Left lung (tissue), 10 donors: Measurements from ENCODE around the gene B4GALT6. TPM values are rescaled to one million over a fixed set of nuclear protein-coding genes. Genes with fewer than 3 reads are reported as not detected.

Source experiments
- ATAC-seq: fragments of 200-7000 bp; cut with Tn5 transposase; one replicate; pipeline ENCODE4 v1.9.1; 2020; ENCODE audit warnings: moderate library complexity
- DNase-seq, 4 donors: peaks; one replicate each; pipeline ENCODE4 v3.0.0-alpha.2; 2013 to 2020
- H3K27ac ChIP-seq, 2 donors: fragments of 200-600 bp; sonication (generic) in 1 of 2; one replicate each; pipeline versions ENCODE4 v1.5.0 to v1.8.0; 2020 to 2021
- H3K27me3 ChIP-seq, 2 donors: fragments of 200-600 bp; sonication (generic) in 1 of 2; one replicate each; pipeline versions ENCODE4 v1.5.0 to v1.8.0; 2020 to 2021
- H3K36me3 ChIP-seq, 2 donors: fragments of 200-600 bp; sonication (generic) in 1 of 2; one replicate each; pipeline versions ENCODE4 v1.5.0 to v1.8.0; 2020 to 2021
- H3K4me1 ChIP-seq, 2 donors: fragments of 200-600 bp; one replicate each; pipeline ENCODE4 v1.8.0; 2021
- H3K4me3 ChIP-seq, 2 donors: fragments of 200-600 bp; sonication (generic) in 1 of 2; one replicate each; pipeline versions ENCODE4 v1.5.0 to v1.8.0; 2020 to 2021; ENCODE audit warnings: mild to moderate bottlenecking in 1 of 2
- H3K9me3 ChIP-seq, 2 donors: fragments of 200-600 bp; sonication (generic) in 1 of 2; one replicate each; pipeline versions ENCODE4 v1.5.0 to v1.8.0; 2020 to 2021
- intact Hi-C, 2 donors: fragments of 100-400 bp; cut with DNase I; formaldehyde crosslinking; loops; one replicate each; pipeline versions ENCODE4 v1.11.2 to v1.14.2; 2022
- polyA plus RNA-seq, 6 donors: library from polyadenylated mRNA; unstranded; fragments of 120-200 nt; gene quantifications; one replicate each; pipeline ENCODE4 v1.2.1, GENCODE V29; 2013; ENCODE audit not compliant: insufficient read length in 6 of 6
- total RNA-seq, 2 donors: library from RNA; stranded (reverse); fragmentation: NEBNext Ultra II Directional; extraction: Animal tissue kit (Norgen Biotek cat#: 25700); gene quantifications; one replicate each; pipeline ENCODE4 v1.2.1, GENCODE V29; 2021
- TF ChIP-seq, protein P1 (sequence below), 2 donors: fragments of 200-600 bp; sonication (generic) in 1 of 2; IDR thresholded peaks; one replicate each; pipeline versions ENCODE4 v1.5.0 to v1.8.0; 2021; ENCODE audit warnings: antibody characterized with exemption in 2 of 2
- donor health status: DM: no; HTN: yes; CAD: no.
- donor health status: DM: no; HTN: no; CAD: no.

The B4GALT6 gene
- total and polyA plus RNA-seq, 8 donors, result 4.6 to 22.7 (median 18.6) TPM

DNA sequence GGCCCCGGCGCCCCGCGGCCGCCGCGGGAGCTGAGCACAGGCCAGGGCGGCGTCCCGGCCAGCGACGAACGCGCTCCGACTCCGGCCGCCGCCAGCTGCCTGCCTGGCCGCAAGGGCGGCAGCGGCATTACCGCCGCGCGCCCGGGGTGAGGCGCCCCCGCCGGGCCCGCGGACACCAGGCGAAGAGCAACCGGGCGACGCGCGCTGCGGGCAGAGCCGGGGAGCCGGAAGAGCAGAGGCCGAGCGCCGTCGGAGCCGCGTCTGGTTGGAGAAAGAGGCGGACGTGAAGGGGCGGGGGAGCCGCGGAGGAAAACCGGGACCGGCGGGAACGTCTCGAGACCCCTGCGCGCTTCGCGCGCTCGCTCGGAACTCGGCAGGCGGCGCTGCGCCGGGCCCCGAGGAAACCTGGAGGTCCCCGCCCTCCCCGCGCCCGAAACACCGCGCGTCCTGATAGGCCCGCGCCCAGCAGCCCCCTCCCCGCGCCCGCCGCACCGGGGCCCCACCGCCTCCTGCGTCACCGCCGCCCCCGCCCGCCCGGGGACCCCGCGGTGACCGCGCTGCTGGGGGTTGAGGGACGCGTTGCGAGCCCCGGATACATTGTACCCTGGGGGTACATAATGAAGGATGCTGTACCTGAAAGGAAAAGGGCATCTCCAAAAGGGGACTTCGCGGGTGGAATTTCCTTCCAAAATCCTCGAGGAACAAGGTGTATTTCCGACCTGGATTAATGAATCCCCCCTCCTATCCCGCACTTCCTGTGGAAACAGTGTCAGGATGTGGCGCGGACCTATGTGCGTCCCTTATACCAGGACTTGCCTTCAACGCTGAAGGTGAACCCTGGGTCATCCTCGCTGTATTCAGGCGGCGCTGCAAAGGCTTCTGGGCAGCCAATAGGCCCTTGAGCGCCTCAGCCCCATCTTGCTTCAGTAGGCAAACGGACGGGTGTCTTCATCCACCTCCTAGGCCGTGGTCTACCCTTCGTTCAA, 1.0 kb upstream of the B4GALT6 start:
- TF ChIP-seq, protein P1, sequence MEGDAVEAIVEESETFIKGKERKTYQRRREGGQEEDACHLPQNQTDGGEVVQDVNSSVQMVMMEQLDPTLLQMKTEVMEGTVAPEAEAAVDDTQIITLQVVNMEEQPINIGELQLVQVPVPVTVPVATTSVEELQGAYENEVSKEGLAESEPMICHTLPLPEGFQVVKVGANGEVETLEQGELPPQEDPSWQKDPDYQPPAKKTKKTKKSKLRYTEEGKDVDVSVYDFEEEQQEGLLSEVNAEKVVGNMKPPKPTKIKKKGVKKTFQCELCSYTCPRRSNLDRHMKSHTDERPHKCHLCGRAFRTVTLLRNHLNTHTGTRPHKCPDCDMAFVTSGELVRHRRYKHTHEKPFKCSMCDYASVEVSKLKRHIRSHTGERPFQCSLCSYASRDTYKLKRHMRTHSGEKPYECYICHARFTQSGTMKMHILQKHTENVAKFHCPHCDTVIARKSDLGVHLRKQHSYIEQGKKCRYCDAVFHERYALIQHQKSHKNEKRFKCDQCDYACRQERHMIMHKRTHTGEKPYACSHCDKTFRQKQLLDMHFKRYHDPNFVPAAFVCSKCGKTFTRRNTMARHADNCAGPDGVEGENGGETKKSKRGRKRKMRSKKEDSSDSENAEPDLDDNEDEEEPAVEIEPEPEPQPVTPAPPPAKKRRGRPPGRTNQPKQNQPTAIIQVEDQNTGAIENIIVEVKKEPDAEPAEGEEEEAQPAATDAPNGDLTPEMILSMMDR (IDR thresholded peaks at IDR 0.05), result peak; percentile 21 to 43
- ATAC-seq (peak; percentile 90), DNase-seq (peak; percentile 67 to 91 (median 78))
- no peaks in the 10 kb centered on the region for H3K36me3 ChIP-seq
- H3K27ac ChIP-seq, result peak overlapping the region; percentile 65 to 73
- peaks cover 5 to 17% of the 10 kb centered on the region in 2 donors for H3K4me1 ChIP-seq
- peaks cover 0 to 7% of the 10 kb centered on the region in 2 donors for H3K27me3 ChIP-seq
- H3K4me3 ChIP-seq, result peak overlapping the region; percentile 40 to 60
- intact Hi-C loops, result loop anchor here in 1 of 2 donors (10.0 kb wide), 1 partner anchor 59 kb away; no protein-coding TSS in a partner anchor
- no peaks in the 10 kb centered on the region for H3K9me3 ChIP-seq

DNA sequence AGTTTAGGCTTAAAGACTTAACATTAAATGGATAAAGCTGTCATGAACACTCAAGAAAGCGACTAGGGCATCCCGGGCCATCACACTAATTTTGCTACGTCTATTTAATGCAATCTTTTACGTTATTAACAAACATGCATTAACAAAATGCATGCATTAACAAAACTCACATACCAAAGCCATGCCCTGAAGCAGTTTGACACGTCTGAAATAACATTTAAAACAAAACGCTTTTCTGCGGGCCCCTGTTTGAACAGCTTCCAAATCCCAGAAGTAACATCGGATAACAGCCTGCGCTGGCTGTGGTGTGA, 458 bp downstream of the B4GALT6 start:
- DNase-seq (peak in 1 of 4 donors; percentile 10), ATAC-seq (no peak)
- no peak overlapping the region for H3K27ac ChIP-seq
- H3K4me1 ChIP-seq, result peaks cover 5 to 21% of the 10 kb centered on the region in 2 donors
- TF ChIP-seq, protein P1 (IDR thresholded peaks at IDR 0.05), result no peak
- H3K9me3 ChIP-seq, result no peaks in the 10 kb centered on the region
- intact Hi-C loops, result loop anchor here in 1 of 2 donors (10.0 kb wide), 1 partner anchor 61 kb away; no protein-coding TSS in a partner anchor
- H3K27me3 ChIP-seq, result peaks cover 0 to 7% of the 10 kb centered on the region in 2 donors
- H3K4me3 ChIP-seq, result peak overlapping the region; percentile 47 to 60
- H3K36me3 ChIP-seq, result no peaks in the 10 kb centered on the region

DNA sequence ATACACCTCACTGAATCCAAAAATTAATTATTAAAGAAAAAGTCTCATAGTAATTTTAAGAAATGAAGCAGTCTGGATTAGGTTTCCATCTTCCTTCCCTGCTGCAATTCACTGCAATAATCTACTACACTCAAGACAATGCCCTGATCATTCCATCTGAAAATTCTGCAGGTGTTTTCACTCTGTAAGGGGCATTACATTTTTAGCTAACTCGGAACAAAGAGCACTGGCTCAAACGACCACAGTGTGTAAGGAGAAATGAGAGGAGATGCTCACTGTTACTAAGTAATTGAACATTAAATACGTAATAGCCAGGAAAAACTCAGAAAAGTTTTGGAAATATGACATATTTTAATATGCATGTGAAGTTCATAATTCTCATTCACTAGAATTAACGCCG, 1.3 kb downstream of the B4GALT6 start:
- Histone ChIP-seq H3K27ac (no peak overlapping the region), H3K36me3 (no peaks in the 10 kb centered on the region), H3K9me3 (no peaks in the 10 kb centered on the region), H3K27me3 (peaks cover 0 to 7% of the 10 kb centered on the region in 2 donors), H3K4me3 (no peak overlapping the region), H3K4me1 (peaks cover 5 to 26% of the 10 kb centered on the region in 2 donors)
- ATAC-seq (no peak), DNase-seq (no peak)
- intact Hi-C loops, result loop anchor here in 1 of 2 donors (10.0 kb wide), 1 partner anchor 62 kb away; no protein-coding TSS in a partner anchor
- TF ChIP-seq, protein P1 (IDR thresholded peaks at IDR 0.05), result no peak

DNA sequence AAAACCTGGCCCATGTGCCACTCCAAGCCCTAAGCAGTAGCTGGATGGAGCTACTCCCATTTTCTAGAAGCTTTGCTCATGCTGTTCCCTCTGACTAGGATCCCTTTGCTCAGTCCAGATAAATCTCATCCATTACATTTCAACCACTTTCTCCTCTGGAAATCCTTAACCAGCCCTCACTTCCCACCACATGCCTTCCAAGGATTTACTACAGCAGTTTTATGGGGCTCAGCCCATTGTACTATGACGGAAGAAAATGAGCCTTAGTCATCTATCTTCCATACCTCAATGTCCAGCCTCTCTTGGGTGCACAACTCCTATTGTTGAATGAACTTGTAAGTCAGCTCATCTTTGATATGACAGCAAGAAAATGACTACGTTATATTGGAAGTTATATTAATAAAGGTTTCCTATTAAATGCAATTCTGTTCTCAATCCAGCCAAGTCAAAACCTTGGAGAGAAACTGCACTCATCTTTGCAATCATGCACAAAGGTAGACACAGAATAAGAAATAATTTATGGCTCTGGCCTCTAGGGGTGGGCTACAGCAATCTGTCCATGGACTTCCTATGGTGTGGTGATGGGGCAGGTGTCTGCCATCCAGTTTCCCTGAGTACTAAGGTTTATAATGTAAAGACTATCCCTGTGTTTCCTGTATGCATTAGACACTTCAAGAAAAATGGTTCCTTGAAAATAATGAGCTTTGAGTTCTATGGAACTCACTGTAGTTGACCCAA, 3.4 kb downstream of the B4GALT6 start:
- intact Hi-C loops, result loop anchor here in 1 of 2 donors (10.0 kb wide), 1 partner anchor 64 kb away; no protein-coding TSS in a partner anchor
- ATAC-seq (no peak), DNase-seq (no peak)
- Histone ChIP-seq H3K4me1 (peaks cover 5 to 31% of the 10 kb centered on the region in 2 donors), H3K4me3 (no peak overlapping the region), H3K9me3 (no peaks in the 10 kb centered on the region), H3K36me3 (no peaks in the 10 kb centered on the region), H3K27ac (no peak overlapping the region), H3K27me3 (peaks cover 0 to 7% of the 10 kb centered on the region in 2 donors)
- TF ChIP-seq, protein P1 (IDR thresholded peaks at IDR 0.05), result no peak
